ENCODE results near the gene MFSD2B.

Gene MFSD2B

DNA sequence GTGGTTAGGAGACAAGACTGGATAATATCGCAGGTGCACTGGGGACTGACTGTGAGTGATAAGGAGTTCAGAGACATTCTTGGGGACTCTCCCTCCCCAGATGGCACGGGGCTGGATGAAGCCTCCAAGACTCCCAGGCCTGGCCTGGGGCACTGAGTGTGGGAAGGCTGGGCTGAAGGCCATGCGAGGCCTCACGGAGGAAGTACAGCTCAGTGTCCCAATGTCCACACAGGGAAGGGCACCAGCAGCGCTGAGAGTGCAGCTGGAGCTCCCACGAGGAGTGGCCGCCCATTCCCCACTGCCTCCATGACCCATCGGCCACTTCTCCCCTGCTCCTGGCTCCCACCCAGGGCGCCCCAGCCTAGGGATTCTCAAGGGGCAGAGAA lies 6.5 kb downstream of the MFSD2B start:
- Histone ChIP-seq H3K9ac (no peak overlapping the region), H3K27ac (no peak overlapping the region), H3K36me3 (no peaks in the 10 kb centered on the region), H4K20me1 (peaks cover 0 to 8% (median 0%) of the 10 kb centered on the region in 11 experiments; a peak in 4 of 22 replicates), H3K27me3 (peaks cover 5 to 16% (median 13%) of the 10 kb centered on the region in 11 experiments), H3K9me3 (replicated peaks in 1 of 11) (no peaks in the 10 kb centered on the region), H3K4me3 (no peak overlapping the region), H3K4me2 (no peak overlapping the region), H3K4me1 (peaks cover 0 to 11% (median 6%) of the 10 kb centered on the region in 10 experiments; a peak in 12 of 20 replicates)
- no peak for TF ChIP-seq Cebpa-rat (IDR thresholded peaks at IDR 0.05)

DNA sequence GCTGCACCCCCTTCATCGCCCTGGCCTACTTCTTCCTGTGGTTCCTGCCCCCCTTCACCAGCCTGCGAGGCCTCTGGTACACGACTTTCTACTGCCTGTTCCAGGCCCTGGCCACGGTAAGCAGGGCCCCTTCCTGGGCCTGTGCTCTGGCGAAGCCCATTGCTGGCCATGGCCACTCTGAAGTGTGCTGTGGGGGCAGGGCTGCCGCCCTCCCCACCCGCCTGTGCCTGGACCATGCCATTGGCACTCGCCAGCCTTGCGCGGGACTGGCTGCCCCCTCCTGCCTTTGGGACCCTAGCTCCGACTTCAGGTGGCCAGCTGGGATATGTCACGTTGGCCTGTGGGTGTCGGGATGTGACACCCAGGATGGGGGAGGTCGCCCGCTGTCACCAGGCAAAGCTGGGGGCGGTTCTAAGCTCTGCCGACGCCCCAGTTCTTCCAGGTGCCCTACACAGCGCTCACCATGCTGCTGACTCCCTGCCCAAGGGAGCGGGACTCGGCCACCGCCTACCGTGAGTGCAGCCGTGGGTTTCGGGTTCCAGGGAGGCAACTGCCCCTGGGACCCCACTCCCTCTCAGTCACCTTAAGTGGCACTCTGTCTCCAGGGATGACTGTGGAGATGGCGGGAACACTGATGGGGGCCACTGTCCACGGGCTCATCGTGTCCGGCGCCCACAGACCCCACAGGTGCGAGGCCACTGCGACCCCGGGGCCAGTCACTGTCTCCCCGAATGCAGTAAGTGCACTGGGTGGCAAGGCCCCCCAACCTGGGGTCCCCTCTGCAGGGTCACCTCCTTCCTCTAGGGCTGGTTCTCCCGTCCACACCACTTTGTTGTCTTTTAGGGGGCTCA lies 7.2 kb downstream of the MFSD2B start:
- H3K27ac ChIP-seq = no peak overlapping the region
- no peak overlapping the region for H3K4me3 ChIP-seq
- H4K20me1 ChIP-seq = peaks cover 0 to 11% (median 0%) of the 10 kb centered on the region in 11 experiments; a peak in 3 of 22 replicates
- no peak overlapping the region for H3K9ac ChIP-seq
- H3K27me3 ChIP-seq = peaks cover 0 to 9% (median 5%) of the 10 kb centered on the region in 11 experiments; a peak in 8 of 22 replicates
- peaks cover 0 to 7% (median 0%) of the 10 kb centered on the region in 11 experiments; a peak in 3 of 22 replicates for H3K36me3 ChIP-seq
- no peaks in the 10 kb centered on the region for H3K9me3 ChIP-seq (replicated peaks in 1 of 11)
- TF ChIP-seq Cebpa-rat (IDR thresholded peaks at IDR 0.05) = no peak
- H3K4me2 ChIP-seq = no peak overlapping the region
- H3K4me1 ChIP-seq = peaks cover 0 to 11% (median 6%) of the 10 kb centered on the region in 10 experiments; a peak in 12 of 20 replicates

DNA sequence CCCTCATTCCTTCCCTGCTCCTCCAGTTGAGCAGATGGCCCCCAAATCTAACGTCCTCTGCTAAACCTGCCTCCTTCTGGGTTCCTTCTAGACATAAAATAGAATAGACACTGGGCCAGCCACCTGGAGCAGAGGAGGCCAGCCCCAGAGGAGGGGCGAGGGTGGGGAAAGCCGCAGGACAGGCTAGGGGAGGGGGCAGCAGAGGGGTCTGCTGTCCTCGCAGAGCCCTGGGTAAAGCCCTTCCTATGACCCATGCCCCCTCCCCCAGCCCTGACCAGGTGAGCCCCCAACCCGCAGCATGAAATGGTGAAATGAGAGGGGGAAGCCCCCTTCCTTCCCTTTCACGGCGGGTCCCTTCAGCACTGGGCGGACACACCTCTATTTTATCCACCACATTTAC lies 7.8 kb downstream of the MFSD2B start:
- H3K4me1 ChIP-seq = peaks cover 0 to 7% (median 6%) of the 10 kb centered on the region in 10 experiments; a peak in 12 of 20 replicates
- no peak for TF ChIP-seq Cebpa-rat (IDR thresholded peaks at IDR 0.05)
- H3K27me3 ChIP-seq = peaks cover 0 to 2% (median 0%) of the 10 kb centered on the region in 11 experiments; a peak in 3 of 22 replicates
- no peaks in the 10 kb centered on the region for H3K9me3 ChIP-seq (replicated peaks in 1 of 11)
- H4K20me1 ChIP-seq = peaks cover 0 to 14% (median 0%) of the 10 kb centered on the region in 11 experiments; a peak in 3 of 22 replicates
- peaks cover 0 to 13% (median 5%) of the 10 kb centered on the region in 11 experiments; a peak in 9 of 22 replicates for H3K36me3 ChIP-seq
- H3K9ac ChIP-seq = no peak overlapping the region
- no peak overlapping the region for H3K4me2 ChIP-seq
- H3K4me3 ChIP-seq = no peak overlapping the region
- H3K27ac ChIP-seq = no peak overlapping the region

DNA sequence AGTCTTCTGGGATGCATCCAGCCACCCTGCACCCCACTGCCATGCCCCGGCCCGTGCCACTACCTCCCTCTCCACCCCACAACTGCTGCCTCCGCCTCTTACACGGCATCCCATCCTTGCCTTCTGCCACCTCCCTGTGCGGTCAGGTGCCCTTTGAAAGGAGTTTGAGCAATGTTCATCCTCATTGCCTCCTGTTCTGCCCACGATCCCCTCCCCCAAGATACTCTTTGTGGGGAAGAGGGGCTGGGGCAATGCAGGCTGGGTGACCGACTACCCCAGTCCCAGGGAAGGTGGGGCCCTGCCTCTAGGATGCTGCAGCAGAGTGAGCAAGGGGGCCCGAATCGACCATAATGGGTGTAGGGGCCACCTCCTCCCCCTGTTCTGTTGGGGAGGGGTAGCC lies 8.4 kb downstream of the MFSD2B start:
- no peak overlapping the region for H3K4me3 ChIP-seq
- H3K4me2 ChIP-seq = no peak overlapping the region
- no peak overlapping the region for H3K9ac ChIP-seq
- H3K27ac ChIP-seq = no peak overlapping the region
- no peaks in the 10 kb centered on the region for H3K27me3 ChIP-seq
- no peak for TF ChIP-seq Cebpa-rat (IDR thresholded peaks at IDR 0.05)
- no peaks in the 10 kb centered on the region for H3K9me3 ChIP-seq (replicated peaks in 1 of 11)
- peaks cover 0 to 18% (median 9%) of the 10 kb centered on the region in 11 experiments; a peak in 10 of 22 replicates for H3K36me3 ChIP-seq
- H3K4me1 ChIP-seq = peaks cover 0 to 6% (median 1%) of the 10 kb centered on the region in 10 experiments; a peak in 11 of 20 replicates
- peaks cover 0 to 19% (median 0%) of the 10 kb centered on the region in 11 experiments; a peak in 3 of 22 replicates for H4K20me1 ChIP-seq

DNA sequence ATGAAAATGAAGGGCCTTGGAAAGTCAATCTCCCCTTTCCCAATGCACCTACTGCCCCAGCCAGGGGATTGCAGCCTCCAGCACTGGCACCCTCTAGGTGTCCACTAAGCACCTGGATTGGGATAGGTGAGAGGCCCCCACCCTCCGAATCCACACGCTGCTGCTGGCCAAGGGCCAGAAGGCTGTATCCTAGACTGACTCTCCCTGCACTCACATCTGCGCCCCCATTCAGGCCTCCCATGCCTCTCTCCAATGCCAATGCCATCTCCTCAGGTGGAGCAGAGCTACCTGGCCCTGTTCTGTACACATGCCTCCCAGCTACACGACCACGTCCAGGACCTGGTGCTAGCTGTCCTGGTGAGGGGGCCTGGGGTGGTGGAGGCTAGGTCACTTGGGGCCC lies 9.8 kb downstream of the MFSD2B start:
- Histone ChIP-seq H3K27ac (no peak overlapping the region), H3K9me3 (replicated peaks in 1 of 11) (no peaks in the 10 kb centered on the region), H3K36me3 (peaks cover 0 to 33% (median 20%) of the 10 kb centered on the region in 11 experiments; a peak in 15 of 22 replicates), H3K27me3 (no peaks in the 10 kb centered on the region), H3K4me1 (peaks cover 0 to 6% (median 0%) of the 10 kb centered on the region in 10 experiments; a peak in 5 of 20 replicates), H4K20me1 (peaks cover 0 to 26% (median 0%) of the 10 kb centered on the region in 11 experiments; a peak in 5 of 22 replicates), H3K9ac (no peak overlapping the region), H3K4me3 (no peak overlapping the region), H3K4me2 (no peak overlapping the region)
- TF ChIP-seq Cebpa-rat (IDR thresholded peaks at IDR 0.05) = no peak

DNA sequence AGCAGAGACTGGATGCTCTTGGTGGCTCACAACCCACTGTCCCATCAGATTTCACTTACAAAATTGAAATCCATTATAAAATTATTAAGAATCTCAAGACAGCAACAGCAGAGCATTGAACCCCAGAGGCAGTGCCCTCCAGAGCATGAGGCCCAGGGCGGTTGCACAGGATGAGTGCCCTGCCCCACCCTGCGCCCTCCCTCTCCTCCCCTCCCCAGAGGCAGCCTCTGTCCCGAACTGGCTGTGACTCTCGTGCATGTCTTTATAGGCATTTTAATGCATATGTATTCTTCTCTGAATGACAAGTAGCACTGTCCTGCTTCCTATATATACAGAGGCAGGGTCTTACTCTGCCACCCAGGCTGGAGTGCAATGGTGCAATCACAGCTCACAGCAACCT lies 10.4 kb downstream of the MFSD2B start:
- Histone ChIP-seq H3K4me1 (peaks cover 0 to under 1% (median 0%) of the 10 kb centered on the region in 10 experiments; a peak in 2 of 20 replicates), H4K20me1 (peaks cover 0 to 29% (median 0%) of the 10 kb centered on the region in 11 experiments; a peak in 5 of 22 replicates)

DNA sequence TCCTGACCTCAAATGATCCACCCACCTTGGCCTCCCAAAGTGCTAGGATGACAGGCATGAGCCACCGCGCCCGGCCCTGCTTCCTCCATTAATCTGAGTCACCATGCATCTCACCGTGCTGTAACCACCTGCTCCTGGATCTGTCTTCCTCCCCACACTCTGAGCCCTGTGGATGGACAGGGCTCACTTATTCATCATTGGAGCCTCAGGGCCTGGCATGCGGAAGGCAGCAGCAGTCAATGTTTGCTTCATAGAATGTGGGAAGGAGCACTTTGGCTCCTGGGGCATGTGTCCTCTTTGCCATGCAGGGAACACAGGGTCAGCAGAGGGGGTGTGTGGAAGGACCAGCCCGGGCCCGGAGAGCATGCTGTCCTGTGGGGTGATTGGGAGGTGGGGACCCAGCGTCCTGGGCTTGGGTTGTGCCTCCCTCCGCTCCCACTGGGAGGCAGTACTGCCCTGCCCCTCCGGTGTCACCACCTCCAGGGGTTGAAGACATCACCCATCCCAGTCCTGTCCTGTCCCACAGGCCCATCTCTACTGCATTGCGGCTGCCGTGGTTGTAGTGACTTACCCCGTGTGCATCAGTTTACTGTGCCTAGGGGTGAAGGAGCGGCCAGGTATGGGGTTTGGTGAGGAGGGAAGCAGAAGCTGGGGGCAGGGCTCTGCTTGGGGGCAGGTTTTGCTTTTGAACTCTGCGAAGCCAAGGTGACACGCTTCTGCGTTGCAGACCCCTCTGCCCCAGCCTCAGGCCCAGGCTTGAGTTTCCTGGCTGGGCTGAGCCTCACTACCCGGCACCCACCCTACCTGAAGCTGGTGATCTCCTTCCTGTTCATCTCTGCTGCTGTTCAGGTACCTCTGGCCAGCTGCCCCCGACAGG lies 11.5 kb downstream of the MFSD2B start:
- H3K4me3 ChIP-seq = no peak overlapping the region
- H3K9ac ChIP-seq = no peak overlapping the region
- H3K27ac ChIP-seq = no peak overlapping the region

More for the DNA sequence above, 10.4 kb downstream of the MFSD2B start:
- H3K4me2 ChIP-seq = no peak overlapping the region
- H3K36me3 ChIP-seq = peaks cover 5 to 38% (median 25%) of the 10 kb centered on the region in 11 experiments; a peak in 17 of 22 replicates
- no peak overlapping the region for H3K4me3 ChIP-seq
- no peak overlapping the region for H3K27ac ChIP-seq
- no peak overlapping the region for H3K9ac ChIP-seq
- no peaks in the 10 kb centered on the region for H3K9me3 ChIP-seq (replicated peaks in 1 of 11)
- TF ChIP-seq Cebpa-rat (IDR thresholded peaks at IDR 0.05) = no peak
- no peaks in the 10 kb centered on the region for H3K27me3 ChIP-seq

DNA sequence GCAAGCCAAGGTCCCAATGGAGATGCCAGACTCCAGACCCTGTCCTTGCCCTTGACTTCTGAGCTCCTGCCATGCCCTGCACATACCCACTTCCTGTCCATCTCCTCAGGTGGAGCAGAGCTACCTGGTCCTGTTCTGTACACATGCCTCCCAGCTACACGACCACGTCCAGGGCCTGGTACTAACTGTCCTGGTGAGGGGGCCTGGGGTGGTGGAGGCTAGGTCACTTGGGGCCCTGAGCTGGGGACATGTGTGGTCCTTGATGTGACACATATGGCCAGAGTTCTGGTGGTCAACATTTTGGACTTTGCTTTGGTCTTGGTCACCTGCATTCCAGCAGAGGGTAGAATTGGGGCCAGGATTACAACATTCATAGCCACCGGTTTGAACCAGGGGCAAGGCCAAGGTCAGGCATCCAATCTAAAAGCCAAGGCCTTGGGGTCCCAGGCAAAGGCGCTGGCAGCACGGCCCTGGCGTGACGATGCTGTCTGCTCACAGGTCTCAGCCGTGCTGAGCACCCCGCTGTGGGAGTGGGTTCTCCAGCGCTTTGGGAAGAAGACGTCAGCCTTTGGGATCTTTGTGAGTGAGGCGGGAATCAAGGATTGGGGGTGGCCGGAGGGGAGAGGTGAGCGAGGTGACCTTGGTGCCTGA lies 12.6 kb downstream of the MFSD2B start:
- H4K20me1 ChIP-seq = peaks cover 0 to 35% (median 0%) of the 10 kb centered on the region in 11 experiments; a peak in 5 of 22 replicates
- H3K27ac ChIP-seq = no peak overlapping the region
- TF ChIP-seq Cebpa-rat (IDR thresholded peaks at IDR 0.05) = no peak
- peaks cover 20 to 60% (median 43%) of the 10 kb centered on the region in 11 experiments for H3K36me3 ChIP-seq
- no peak overlapping the region for H3K4me2 ChIP-seq
- no peaks in the 10 kb centered on the region for H3K4me1 ChIP-seq
- no peak overlapping the region for H3K9ac ChIP-seq
- no peaks in the 10 kb centered on the region for H3K27me3 ChIP-seq
- no peaks in the 10 kb centered on the region for H3K9me3 ChIP-seq (replicated peaks in 1 of 11)
- H3K4me3 ChIP-seq = no peak overlapping the region

More for the DNA sequence above, 11.5 kb downstream of the MFSD2B start:
- peaks cover 0 to 35% (median 0%) of the 10 kb centered on the region in 11 experiments; a peak in 5 of 22 replicates for H4K20me1 ChIP-seq
- no peak for TF ChIP-seq Cebpa-rat (IDR thresholded peaks at IDR 0.05)
- H3K9me3 ChIP-seq (replicated peaks in 1 of 11) = no peaks in the 10 kb centered on the region
- H3K27me3 ChIP-seq = no peaks in the 10 kb centered on the region
- H3K4me2 ChIP-seq = no peak overlapping the region
- peaks cover 14 to 49% (median 32%) of the 10 kb centered on the region in 11 experiments; a peak in 21 of 22 replicates for H3K36me3 ChIP-seq
- no peaks in the 10 kb centered on the region for H3K4me1 ChIP-seq
